SIG-M5 treated with dmso at 0.1 percent for 504 hours (cell line): ENCODE results near the gene RSRP1.

ENCODE experiments used
- DNase-seq: peaks from one replicate; lab custom pipeline; 2025; ENCODE audit not compliant: unreplicated experiment; lab: John Stamatoyannopoulos, UW

Gene RSRP1

GRCh38 chr1:25219661-25220251, 27.5 kb downstream of the RSRP1 start:
- no peak for DNase-seq

GRCh38 chr1:25217598-25218232, 29.5 kb downstream of the RSRP1 start:
- no peak for DNase-seq

GRCh38 chr1:25217015-25217414, 30.2 kb downstream of the RSRP1 start:
- DNase-seq = no peak

GRCh38 chr1:25216123-25216522, 31.1 kb downstream of the RSRP1 start:
- no peak for DNase-seq

DNA sequence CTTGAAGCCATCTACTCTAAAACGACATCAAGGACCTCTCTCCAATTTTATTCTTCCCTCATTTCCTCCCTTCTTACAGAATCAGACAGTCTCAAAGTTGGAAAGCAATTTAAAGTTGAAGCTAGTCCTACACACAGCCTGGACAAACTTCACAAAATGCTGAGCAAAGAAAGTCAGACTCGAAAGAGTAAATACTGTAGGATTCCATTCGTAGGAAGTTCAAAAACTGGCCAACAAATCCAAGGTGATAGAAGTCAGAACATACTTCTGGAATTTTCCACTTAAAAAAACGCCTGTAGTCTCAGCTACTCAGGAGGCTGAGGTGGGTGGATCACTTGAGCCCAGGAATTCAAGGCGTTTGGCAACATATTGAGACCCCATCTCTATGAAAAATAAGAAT, 34.5 kb downstream of the RSRP1 start:
- no peak for DNase-seq

GRCh38 chr1:25210728-25211127, 36.5 kb downstream of the RSRP1 start:
- no peak for DNase-seq

DNA sequence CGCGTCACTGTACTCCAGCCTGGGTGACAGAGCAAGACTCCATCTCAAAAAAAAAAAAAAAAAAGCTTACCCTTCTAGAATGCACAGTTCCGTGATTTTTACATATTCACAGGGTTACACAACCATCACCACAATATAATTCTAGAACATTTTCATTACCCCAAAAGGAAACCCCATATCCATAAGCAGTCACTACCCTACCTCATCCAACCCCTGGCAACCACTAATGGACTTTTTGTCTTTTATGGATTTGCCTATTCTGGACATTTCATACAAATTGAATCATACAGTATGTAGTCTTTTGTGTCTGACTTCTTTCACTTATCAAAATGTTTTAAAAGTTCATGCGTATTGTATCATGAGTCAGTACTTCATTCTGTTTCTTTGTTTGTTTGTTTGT, 37.7 kb downstream of the RSRP1 start:
- DNase-seq = no peak

DNA sequence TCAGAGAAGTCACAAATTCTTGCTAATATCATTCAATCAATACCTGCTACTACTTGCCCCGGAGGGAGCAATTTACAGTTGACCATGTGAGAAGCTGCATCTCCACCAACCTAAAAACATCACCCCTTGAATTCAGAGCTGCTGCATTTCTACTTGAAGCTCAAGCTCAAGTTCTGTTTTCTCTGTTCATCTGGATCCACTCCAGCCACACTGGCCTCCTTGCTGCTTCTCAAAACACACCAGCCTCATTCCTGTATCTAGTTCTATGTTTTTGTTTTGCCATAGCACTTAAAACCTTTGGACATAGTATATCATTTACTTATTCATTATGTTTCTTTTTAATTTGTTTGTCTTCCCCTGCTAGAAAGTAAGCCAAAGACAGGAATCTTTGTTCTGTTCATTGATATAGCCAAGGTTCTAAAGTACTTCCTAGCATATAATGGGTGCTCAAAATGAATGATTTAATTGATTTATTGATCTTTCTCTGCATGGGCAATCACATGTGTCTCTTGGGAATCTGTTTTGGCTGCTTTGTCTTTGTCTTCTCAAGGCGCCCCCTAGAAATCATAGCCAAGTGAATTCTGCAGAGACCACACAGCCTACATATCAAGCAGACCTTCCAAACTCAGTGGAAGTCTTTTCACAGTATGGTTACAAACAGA, 38.6 kb downstream of the RSRP1 start:
- DNase-seq = no peak

DNA sequence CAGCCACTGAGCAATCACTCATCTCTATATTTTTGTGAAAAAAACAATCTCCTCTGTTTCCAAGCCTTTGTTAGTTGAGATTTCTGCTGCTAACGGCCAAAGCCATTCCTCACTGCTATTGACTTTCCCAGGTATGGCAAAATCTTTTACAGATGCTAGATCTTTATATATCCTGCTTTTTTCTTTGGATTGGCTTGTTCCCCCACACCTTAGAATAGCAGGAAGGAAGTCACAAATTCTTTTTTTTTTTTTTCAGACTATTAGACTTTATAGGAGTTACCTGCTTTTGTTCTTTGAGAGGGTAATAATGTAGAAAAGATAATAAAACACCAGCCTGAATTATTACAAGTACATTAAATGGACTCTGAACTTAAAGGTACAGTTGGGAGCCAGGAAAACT, 39.2 kb downstream of the RSRP1 start:
- no peak for DNase-seq

- no peak for DNase-seq
These were observed 41.1 kb downstream of the RSRP1 start for GRCh38 chr1:25206201-25206600.

DNA sequence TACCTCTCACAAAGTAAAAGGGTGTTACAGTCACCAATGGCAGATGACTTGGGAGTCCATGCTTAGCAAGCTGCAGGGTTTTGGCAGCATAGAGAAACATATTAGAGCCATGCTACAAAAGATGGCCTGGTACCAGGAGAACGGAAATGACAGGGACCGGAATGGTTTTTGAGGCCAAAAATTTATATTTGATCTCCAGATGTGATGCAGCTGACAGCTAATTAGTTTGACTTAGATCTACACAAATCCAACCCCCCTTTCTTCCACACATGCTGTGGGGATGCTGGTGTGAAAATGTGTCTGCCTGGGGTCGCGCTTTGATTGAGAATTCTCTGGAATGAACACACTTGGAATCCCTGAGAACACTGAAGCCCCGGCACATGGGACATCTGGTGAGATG, 41.5 kb downstream of the RSRP1 start:
- DNase-seq = no peak

GRCh38 chr1:25204797-25205480, 42.3 kb downstream of the RSRP1 start:
- peak; percentile 27 for DNase-seq

GRCh38 chr1:25201006-25201405, 46.2 kb downstream of the RSRP1 start:
- no peak for DNase-seq

DNA sequence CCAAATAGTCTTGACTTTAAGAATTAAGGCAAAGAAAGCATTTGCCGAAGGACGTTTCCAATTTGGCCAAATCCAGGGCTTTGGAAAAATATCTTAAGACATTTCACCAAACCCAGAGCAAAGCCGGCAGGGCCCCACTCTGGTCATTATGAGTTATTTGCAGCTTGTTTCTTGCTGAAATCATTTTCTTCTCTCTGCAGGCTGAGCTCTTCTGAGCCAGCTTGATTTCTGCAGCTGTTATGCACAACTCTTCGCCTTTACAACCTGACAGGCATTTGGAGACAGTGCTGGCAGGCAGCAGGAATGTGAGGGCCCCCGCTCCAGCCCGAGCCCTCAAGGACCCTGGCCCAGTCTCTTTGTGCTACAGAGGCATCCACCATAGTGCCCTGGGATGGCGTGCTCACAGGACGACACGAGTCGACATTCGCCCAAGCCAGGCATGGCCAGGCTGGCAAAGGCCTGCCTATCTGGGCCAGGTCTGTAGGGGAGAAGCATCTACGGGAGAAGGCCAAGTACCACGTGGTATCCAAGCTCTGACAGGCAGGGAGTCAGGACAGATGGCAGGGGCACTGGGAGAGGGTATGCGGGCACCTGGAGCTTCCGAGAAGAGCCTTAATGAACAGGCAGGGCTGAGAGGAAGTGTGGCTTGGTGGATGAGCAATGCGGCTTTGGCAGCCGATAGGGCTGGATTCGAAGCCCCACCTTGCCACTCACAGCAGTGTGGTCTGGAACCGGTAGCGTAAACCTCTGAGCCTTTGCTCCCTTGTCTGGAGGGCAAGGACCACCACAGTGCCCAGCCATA, 47.2 kb downstream of the RSRP1 start:
- no peak for DNase-seq

GRCh38 chr1:25198663-25199252, 48.5 kb downstream of the RSRP1 start:
- no peak for DNase-seq

DNA sequence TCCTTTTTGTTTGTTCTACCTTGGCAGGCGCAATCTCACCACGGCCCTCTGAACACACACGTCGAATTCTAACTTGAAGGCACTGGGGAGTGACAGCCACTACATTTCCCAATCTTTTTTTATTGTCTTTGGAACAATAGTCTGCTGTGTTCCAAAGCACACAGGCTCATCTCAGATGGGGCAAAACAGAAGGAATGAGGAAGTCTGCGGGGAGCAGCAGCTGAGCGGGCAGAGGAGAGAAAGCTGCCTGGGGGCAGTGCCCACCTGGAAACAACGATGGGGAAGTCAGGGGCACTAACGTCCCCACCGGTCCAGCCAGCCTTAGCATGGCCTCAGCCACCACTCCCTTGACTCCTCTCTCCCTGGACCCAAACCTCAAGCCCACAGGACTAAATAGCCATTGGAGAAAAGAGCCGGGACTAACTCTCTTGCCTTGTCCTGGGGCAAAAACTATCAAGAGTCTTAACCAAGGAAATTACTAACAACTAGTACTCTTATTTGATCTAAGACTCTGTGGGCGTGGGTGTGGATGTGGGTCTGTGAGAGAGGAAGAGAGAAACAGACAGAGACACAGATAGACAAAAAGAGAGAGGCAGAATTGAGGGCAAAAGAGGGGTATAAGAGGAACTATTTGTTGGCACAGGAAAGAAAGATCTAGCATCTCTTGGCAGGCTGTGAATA, 49.1 kb downstream of the RSRP1 start:
- DNase-seq = no peak

DNA sequence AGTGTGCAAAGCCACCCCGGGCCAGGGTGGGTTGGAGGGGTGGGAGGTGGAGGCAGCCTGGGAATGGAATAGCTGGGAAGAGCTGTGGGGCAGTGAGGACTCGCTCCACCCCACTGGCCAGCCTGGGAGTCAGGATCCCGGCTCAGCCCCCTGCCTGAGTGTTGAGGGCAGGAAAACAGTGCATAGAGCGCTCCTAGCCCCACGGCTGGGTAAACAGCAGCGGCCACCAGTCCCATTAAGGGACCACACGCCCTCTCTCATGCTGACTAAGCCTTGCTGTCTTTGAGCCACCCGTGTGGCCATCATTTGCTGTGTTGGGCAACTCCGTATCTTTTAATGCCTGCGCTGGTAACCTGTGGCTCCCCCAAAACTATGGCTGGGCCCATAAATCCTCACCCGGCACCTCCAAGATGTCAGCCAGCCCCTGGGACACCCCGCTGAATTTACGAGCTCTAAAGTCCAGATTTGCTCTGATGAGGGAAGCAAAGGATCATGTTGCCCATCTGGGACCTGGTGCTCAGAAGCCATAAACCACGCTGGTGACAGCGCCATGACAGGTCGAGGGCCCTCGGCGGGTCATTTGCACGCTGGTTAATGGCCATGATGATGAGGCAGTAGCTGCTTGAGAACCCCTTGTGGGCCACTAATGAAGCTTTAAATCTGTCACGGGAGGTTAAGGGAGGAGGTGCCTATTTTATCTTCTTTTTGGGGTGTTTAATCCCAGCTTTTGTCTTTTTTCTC, 49.8 kb downstream of the RSRP1 start:
- no peak for DNase-seq

- no peak for DNase-seq
These were observed 50.4 kb downstream of the RSRP1 start for GRCh38 chr1:25196830-25197229.

DNA sequence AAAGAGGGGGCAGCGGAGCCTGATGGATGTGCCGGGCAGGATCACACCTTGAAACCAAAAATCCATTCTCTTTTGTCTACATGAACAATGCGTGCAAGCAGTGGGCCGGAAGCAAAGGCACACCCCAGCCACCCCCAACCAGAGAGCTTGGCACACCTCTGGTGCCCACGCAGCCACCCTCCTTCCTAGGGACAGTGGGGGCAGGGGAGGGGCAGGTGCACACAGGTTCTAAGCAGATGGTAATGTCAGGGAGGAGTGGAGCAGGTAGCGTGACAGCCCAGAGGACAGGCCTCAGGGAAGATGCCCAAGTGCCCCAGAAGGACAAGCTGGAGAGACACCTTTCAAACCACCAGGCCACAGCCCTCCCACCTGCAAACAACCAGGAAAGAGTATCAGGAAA, 51.4 kb downstream of the RSRP1 start:
- no peak for DNase-seq

DNA sequence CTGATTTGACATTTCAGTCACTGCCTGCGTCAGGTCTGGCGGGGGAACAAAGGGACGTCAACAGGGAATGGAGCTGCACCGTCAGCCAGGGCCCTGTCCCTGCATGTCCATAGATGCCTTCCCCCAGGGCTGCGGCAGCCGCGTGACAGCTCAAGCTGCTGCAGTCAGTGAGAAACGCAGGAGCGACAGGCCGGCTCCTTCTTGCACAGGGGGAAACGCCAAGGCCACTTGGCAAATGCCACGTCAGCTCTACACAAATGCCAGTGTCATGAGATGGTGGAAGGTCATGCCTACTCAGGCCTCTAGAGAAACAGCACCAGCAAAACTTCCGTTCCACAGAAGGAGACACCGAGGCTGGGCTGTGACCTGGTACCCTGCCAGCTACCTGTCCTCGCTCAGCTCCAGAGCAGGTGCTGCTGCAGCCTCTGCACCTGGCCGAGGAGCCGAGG, 52.7 kb downstream of the RSRP1 start:
- no peak for DNase-seq
